Stimulated activated CD4-positive, alpha-beta T cell treated with anti-CD3 and anti-CD28 coated beads, Interleukin-2, amount 100 ng/mL, for 48 hours (primary cell): ENCODE data around the gene CCRL2.
"Not testable (repeated sequence)": the region's sequence is repeated elsewhere in the genome, so short reads cannot be mapped to it uniquely, and the experiment has no call there.

Experiments
- DNase-seq, 2 donors: peaks; one replicate each; pipeline ENCODE4 v3.0.0-alpha.2; 2020

The CCRL2 gene

GRCh38 chr3:46380471-46381221 lies 26.4 kb upstream of the CCRL2 start:
- no peak for DNase-seq

GRCh38 chr3:46381625-46382024 lies 25.4 kb upstream of the CCRL2 start:
- DNase-seq: no peak

- no peak for DNase-seq
These were observed 23.7 kb upstream of the CCRL2 start for GRCh38 chr3:46383211-46383950.

GRCh38 chr3:46383951-46384330 lies 23.1 kb upstream of the CCRL2 start:
- DNase-seq: no peak

- DNase-seq: no peak
These were observed 20.9 kb upstream of the CCRL2 start for GRCh38 chr3:46386205-46386604.

GRCh38 chr3:46388847-46389246 lies 18.2 kb upstream of the CCRL2 start:
- DNase-seq: not testable (repeated sequence)

- DNase-seq: no peak
These were observed 17.8 kb upstream of the CCRL2 start for GRCh38 chr3:46389306-46389705.

GRCh38 chr3:46391526-46391925 lies 15.5 kb upstream of the CCRL2 start:
- not testable (repeated sequence) for DNase-seq

- no peak for DNase-seq
These were observed 14.0 kb upstream of the CCRL2 start for GRCh38 chr3:46393011-46393410.

GRCh38 chr3:46393554-46394434 lies 13.3 kb upstream of the CCRL2 start:
- no peak for DNase-seq

- no peak for DNase-seq
These were observed 11.8 kb upstream of the CCRL2 start for GRCh38 chr3:46395210-46395661.

- DNase-seq: no peak
These were observed 11.1 kb upstream of the CCRL2 start for GRCh38 chr3:46395766-46396530.

GRCh38 chr3:46397111-46397510 lies 9.9 kb upstream of the CCRL2 start:
- no peak for DNase-seq

GRCh38 chr3:46398186-46398955 lies 8.7 kb upstream of the CCRL2 start:
- no peak for DNase-seq

- no peak for DNase-seq
These were observed 8.0 kb upstream of the CCRL2 start for GRCh38 chr3:46399098-46399497.

- DNase-seq: no peak
These were observed 7.5 kb upstream of the CCRL2 start for GRCh38 chr3:46399557-46399956.

- DNase-seq: no peak
These were observed 6.9 kb upstream of the CCRL2 start for GRCh38 chr3:46400000-46400734.

- DNase-seq: no peak
These were observed 6.2 kb upstream of the CCRL2 start for GRCh38 chr3:46400846-46401245.

GRCh38 chr3:46401579-46401978 lies 5.5 kb upstream of the CCRL2 start:
- DNase-seq: no peak

GRCh38 chr3:46402902-46403301 lies 4.2 kb upstream of the CCRL2 start:
- DNase-seq: not testable (repeated sequence)
